DOHH2 (cell line): ENCODE data around the gene KLHL36.

Experiments
- CTCF ChIP-seq: fragments of 200-600 bp; sonication (generic); IDR thresholded peaks from one replicate; pipeline ENCODE4 v1.5.1; 2014; ENCODE audit warnings: antibody characterized with exemption, mild to moderate bottlenecking, low read depth, low read length; ENCODE audit not compliant: poor library complexity, severe bottlenecking
- EZH2phosphoT487 ChIP-seq: fragments of 200-600 bp; sonication (generic); IDR thresholded peaks from 2 replicates; pipeline ENCODE4 v1.6.1; 2017; ENCODE audit warnings: borderline replicate concordance, mild to moderate bottlenecking, antibody characterized with exemption, low read length, moderate library complexity, mixed read lengths

- no peak for TF ChIP-seq CTCF
- TF ChIP-seq EZH2phosphoT487: no peak
These were observed 19.4 kb downstream of the KLHL36 start for GRCh38 chr16:84667600-84668309.
